NCI-H774 (cell line): ENCODE data around the gene CYP4F11.
"Not testable (repeated sequence)": the region's sequence is repeated elsewhere in the genome, so short reads cannot be mapped to it uniquely, and the experiment has no call there.

ENCODE experiments used
- DNase-seq: peaks from one replicate; lab custom pipeline; 2025; lab: John Stamatoyannopoulos, UW

The CYP4F11 gene

GRCh38 chr19:15883329-15883728 is 51.0 kb downstream of the CYP4F11 start:
- DNase-seq: not testable (repeated sequence)

- peak; percentile 22 for DNase-seq
These were observed 59.4 kb downstream of the CYP4F11 start for GRCh38 chr19:15874821-15875474.

- DNase-seq: not testable (repeated sequence)
These were observed 60.6 kb downstream of the CYP4F11 start for GRCh38 chr19:15873771-15874170.

- no peak for DNase-seq
These were observed 62.8 kb downstream of the CYP4F11 start for GRCh38 chr19:15871570-15871969.

- DNase-seq: no peak
These were observed 64.5 kb downstream of the CYP4F11 start for GRCh38 chr19:15869873-15870272.

- peak; percentile 72 for DNase-seq
These were observed 65.2 kb downstream of the CYP4F11 start for GRCh38 chr19:15869109-15869555.

GRCh38 chr19:15866636-15867035 is 67.7 kb downstream of the CYP4F11 start:
- no peak for DNase-seq

- DNase-seq: no peak
These were observed 69.5 kb downstream of the CYP4F11 start for GRCh38 chr19:15864824-15865223.

- DNase-seq: no peak
These were observed 71.1 kb downstream of the CYP4F11 start for GRCh38 chr19:15863272-15863671.

GRCh38 chr19:15862444-15862843 is 71.9 kb downstream of the CYP4F11 start:
- no peak for DNase-seq
